K562 (cell line): Measurements from ENCODE around the gene LRGUK. TPM values are rescaled to one million over a fixed set of nuclear protein-coding genes. Genes with fewer than 3 reads are reported as not detected.

Experiments
- ATAC-seq: fragments of 200-7000 bp; cut with Tn5 transposase; 3 replicates; pipeline ENCODE4 v1.9.1; 2020; ENCODE audit warnings: moderate library complexity
- BruUV-seq: library from RNA; stranded (reverse); fragments of 400-500 nt; replicated peaks from 2 replicates; lab custom pipeline; 2021; lab: Mats Ljungman, UMichigan
- CTCF ChIA-PET: fragments of 300-600 bp; formaldehyde crosslinking; extraction: SDS; loops from one replicate; lab custom pipeline; 2021; ENCODE audit warnings: low intra/inter-chr PET ratio; lab: Yijun Ruan, JAX
- POLR2A ChIA-PET: fragments of 300-600, 350-650 bp; sonication (Branson Sonifier 250); formaldehyde crosslinking; extraction: SDS; loops from one replicate; lab custom pipeline; 2021; ENCODE audit warnings: antibody characterized with exemption, inconsistent platforms; lab: Yijun Ruan, JAX
- DNase-seq, 4 experiments: peaks; one replicate each; pipeline versions ENCODE4 v3.0.0 to v3.0.0-alpha.2; 2011 to 2018; ENCODE audit warnings: low spot score in 3 of 4, mixed read lengths in 3 of 4; ENCODE audit errors: extremely low read depth in 1 of 4
- FAIRE-seq: peaks from 2 replicates; lab custom pipeline; 2011; peaks lifted over from hg19 to GRCh38; lab: Jason Lieb, UNC
- H2AFZ ChIP-seq: 2 replicates; pipeline ENCODE4 v1.6.0; 2011; ENCODE audit warnings: low read depth, low read length, control low read depth, inconsistent platforms
- H3K27ac ChIP-seq: fragments of 200-600 bp; 3 replicates; pipeline ENCODE4 v1.8.0; 2011; ENCODE audit warnings: low read depth, mild to moderate bottlenecking, control low read depth, inconsistent platforms, low read length, moderate library complexity, mixed read lengths; ENCODE audit errors: extremely low read depth
- H3K27me3 ChIP-seq, 2 experiments: fragments of 300-600 bp in 1 of 2; 2 replicates in 1 of 2; 3 replicates in 1 of 2; pipeline versions ENCODE4 v1.6.0 to v1.8.0; 2011; ENCODE audit warnings: inconsistent platforms in 2 of 2, low read length in 2 of 2, mild to moderate bottlenecking in 1 of 2, mixed read lengths in 1 of 2, moderate library complexity in 1 of 2; ENCODE audit not compliant: control insufficient read depth in 2 of 2, insufficient read depth in 2 of 2
- H3K36me3 ChIP-seq: fragments of 300-600 bp; 3 replicates; pipeline ENCODE4 v1.8.0; 2011; ENCODE audit warnings: mild to moderate bottlenecking, low read length, inconsistent platforms; ENCODE audit not compliant: control insufficient read depth, insufficient read depth
- H3K4me1 ChIP-seq, 2 experiments: fragments of 200-600 bp in 1 of 2; replicated peaks in 1 of 2; 2 replicates in 1 of 2; 3 replicates in 1 of 2; pipeline versions ENCODE4 v1.5.1 to v1.8.0; 2011; ENCODE audit warnings: inconsistent platforms in 2 of 2, low read length in 2 of 2, mild to moderate bottlenecking in 1 of 2, mixed read lengths in 1 of 2, moderate library complexity in 1 of 2; ENCODE audit not compliant: control insufficient read depth in 2 of 2, insufficient read depth in 2 of 2
- H3K4me2 ChIP-seq: 2 replicates; pipeline ENCODE4 v1.6.1; 2011; ENCODE audit warnings: low read length, control low read depth, inconsistent platforms, mixed read lengths; ENCODE audit not compliant: insufficient read depth
- H3K4me3 ChIP-seq: fragments of 200-600 bp; sonication (generic), shearing (Covaris generic); 2 replicates; pipeline ENCODE4 v1.5.1; 2016; ENCODE audit warnings: control low read depth, inconsistent platforms
- H3K79me2 ChIP-seq: fragments of 200-600 bp; 3 replicates; pipeline ENCODE4 v1.8.0; 2011; ENCODE audit warnings: low read length, inconsistent platforms; ENCODE audit not compliant: control insufficient read depth, insufficient read depth
- H3K9ac ChIP-seq, 2 experiments: 2 replicates each; pipeline versions ENCODE4 v1.6.0 to v1.6.1; 2011; ENCODE audit warnings: low read depth in 2 of 2, low read length in 2 of 2, control low read depth in 1 of 2, inconsistent platforms in 1 of 2, mild to moderate bottlenecking in 1 of 2, mixed read lengths in 1 of 2; ENCODE audit not compliant: insufficient read depth in 1 of 2
- H3K9me1 ChIP-seq: one replicate; pipeline ENCODE4 v1.6.0; 2011; ENCODE audit warnings: inconsistent platforms, mild to moderate bottlenecking, low read length, moderate library complexity; ENCODE audit not compliant: control insufficient read depth, insufficient read depth
- H3K9me3 ChIP-seq: replicated peaks from 2 replicates; pipeline ENCODE4 v1.5.1; 2011; ENCODE audit warnings: low read depth, low read length, inconsistent platforms; ENCODE audit not compliant: control insufficient read depth, insufficient read depth
- H4K20me1 ChIP-seq: replicated peaks from 2 replicates; pipeline ENCODE4 v1.6.1; 2011; ENCODE audit warnings: low read length, inconsistent platforms, mixed read lengths; ENCODE audit not compliant: control insufficient read depth, insufficient read depth
- DMBX1 ChIP-seq: fragments of 250-450 bp; sonication (Bioruptor Pico); IDR thresholded peaks from 2 replicates; pipeline ENCODE4 v1.8.0; 2022; ENCODE audit warnings: inconsistent platforms, mild to moderate bottlenecking, moderate library complexity, borderline replicate concordance
- FOXM1 ChIP-seq, 2 experiments: fragments of 450-650 bp in 1 of 2; sonication (generic) in 1 of 2; formaldehyde crosslinking in 1 of 2; IDR thresholded peaks; 2 replicates each; pipeline versions ENCODE4 v1.6.1 to v1.9.0; 2017 to 2022; ENCODE audit warnings: low read depth in 2 of 2, mild to moderate bottlenecking in 2 of 2, missing genetic modification reagents in 1 of 2, moderate library complexity in 1 of 2
- GABPB1 ChIP-seq: sonication (generic); formaldehyde crosslinking; IDR thresholded peaks from 2 replicates; pipeline ENCODE4 v1.8.0; 2022; ENCODE audit warnings: mild to moderate bottlenecking, missing genetic modification reagents
- HNRNPL ChIP-seq: fragments of 200-400 bp; formaldehyde crosslinking; IDR thresholded peaks from 2 replicates; pipeline ENCODE4 v1.6.1; 2017; ENCODE audit warnings: low read depth, mild to moderate bottlenecking, low read length
- KDM1A ChIP-seq, 2 experiments: fragments of 450-650 bp; IDR thresholded peaks; 2 replicates each; pipeline ENCODE4 v1.6.1; 2016; ENCODE audit warnings: mild to moderate bottlenecking in 2 of 2
- SMARCC2 ChIP-seq: fragments of 450-650 bp; IDR thresholded peaks from 2 replicates; pipeline ENCODE4 v1.6.1; 2017; ENCODE audit warnings: antibody characterized with exemption, moderate library complexity, mild to moderate bottlenecking, low read depth
- ZNF23 ChIP-seq: fragments of 250-450 bp; sonication (Bioruptor Pico); IDR thresholded peaks from 2 replicates; pipeline ENCODE4 v1.4.0; 2020; ENCODE audit warnings: mild to moderate bottlenecking
- ZNF445 ChIP-seq: fragments of 250-450 bp; sonication (Bioruptor Pico); IDR thresholded peaks from 2 replicates; pipeline ENCODE4 v1.4.0; 2020; ENCODE audit warnings: low read depth, mild to moderate bottlenecking, moderate library complexity
- WGBS: fragments of 100-300 bp; shearing (Covaris generic); methylation state at CpG from one replicate; pipeline ENCODE4 v1.1.6; 2016; ENCODE audit warnings: low coverage, mixed read lengths; ENCODE audit not compliant: insufficient coverage; ENCODE audit errors: missing lambda C conversion rate; 5-methylcytosine and 5-hydroxymethylcytosine counted together
- in situ Hi-C: fragments of 300-500 bp; cut with MboI; formaldehyde crosslinking; loops from 4 replicates; pipeline ENCODE4 v1.15.0; 2018; ENCODE audit warnings: inconsistent platforms, mixed read lengths
- intact Hi-C: fragments of 100-400 bp; cut with micrococcal nuclease; formaldehyde crosslinking; loops from 2 replicates; pipeline ENCODE4 v1.14.2; 2022
- polyA plus RNA-seq, 8 experiments: library from polyadenylated mRNA; depleted of rRNA in 4 of 8; stranded (reverse) in 5 of 8; unstranded in 3 of 8; fragments of >200 nt; fragmentation: Nextera tagmentation in 2 of 8; fragmentation: Illumina TruSeq in 1 of 8; extraction: Ambion mirVana in 2 of 8; extraction: Trizol in 1 of 8; gene quantifications; 2 replicates each; pipeline versions ENCODE4 v1.2.1 to v1.2.3, GENCODE V29; 2011 to 2014; ENCODE audit warnings: inconsistent platforms in 1 of 8, missing spikeins in 1 of 8
- total RNA-seq, 7 experiments: library from RNA; depleted of rRNA in 6 of 7; stranded (reverse); fragments of >200 nt in 6 of 7; fragmentation: Illumina TruSeq in 2 of 7; extraction: Trizol in 2 of 7; gene quantifications; 2 replicates each; pipeline versions ENCODE4 v1.2.1 to v1.2.3, GENCODE V29; 2011 to 2021; ENCODE audit warnings: low replicate concordance in 1 of 7
- TF ChIP-seq, protein P1 (sequence below): fragments of 450-650 bp; IDR thresholded peaks from 2 replicates; pipeline ENCODE4 v1.6.1; 2016; ENCODE audit warnings: low read depth

LRGUK gene
- total and polyA plus RNA-seq, 9 of the 15 experiments (the other 6 are each of a cell fraction or from before 2014, with no cell fraction given): 0.04 to 0.33 (median 0.18) TPM

GRCh38 chr7:134284011-134284410 lies 156.9 kb downstream of the LRGUK start (continued):
- TF ChIP-seq HNRNPL (no peak), GABPB1 (no peak), DMBX1 (no peak), SMARCC2 (no peak)

DNA sequence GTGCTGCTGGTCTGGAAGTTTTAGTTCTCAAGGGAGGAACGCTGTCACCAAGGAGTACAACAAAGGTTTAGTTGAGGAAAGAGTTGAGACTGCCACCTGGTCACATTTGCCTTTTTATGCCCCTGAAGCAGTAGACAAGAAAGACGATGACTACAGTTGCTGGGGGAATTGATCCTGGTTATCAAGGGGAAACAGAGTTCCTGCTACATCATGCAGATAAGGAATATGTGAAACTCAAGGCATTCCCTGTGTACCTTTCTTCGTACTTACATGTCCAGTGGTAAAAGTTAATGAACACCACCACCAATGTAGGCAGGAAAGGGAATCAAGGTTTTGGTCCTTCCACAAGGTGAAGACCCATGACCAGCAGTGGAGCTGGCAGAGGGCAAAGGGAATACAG lies 157.8 kb downstream of the LRGUK start:
- Histone ChIP-seq H3K9me1 (no peaks in the 10 kb centered on the region), H4K20me1 (no peaks in the 10 kb centered on the region), H3K4me3 (no peak overlapping the region), H3K27ac (no peak overlapping the region), H3K27me3 (no peaks in the 10 kb centered on the region; a peak in 1 of 5 replicates), H2AFZ (peak overlapping the region; percentile 29), H3K79me2 (no peaks in the 10 kb centered on the region), H3K9me3 (no peaks in the 10 kb centered on the region), H3K4me1 (peaks cover 0 to 15% of the 10 kb centered on the region in 2 experiments; a peak in 2 of 5 replicates), H3K4me2 (peak overlapping the region; percentile 56), H3K36me3 (no peaks in the 10 kb centered on the region), H3K9ac (no peak overlapping the region)
- POLR2A ChIA-PET: interaction anchor here (1.0 kb wide), 1 partner anchor 9 kb away, joined by 3 read pairs; no protein-coding TSS in a partner anchor
- ATAC-seq (peak; percentile 39; the same call in 2 of the 3 replicates), DNase-seq (peak in 2 of 4 experiments; percentile 18 to 53), FAIRE-seq (no peak)
- intact Hi-C loops: no loop called here
- 8% methylated on average over 3 of the region's 3 CpGs for WGBS
- BruUV-seq: no TSS peak
- in situ Hi-C loops: no loop called here
- CTCF ChIA-PET: no interaction called here
- TF ChIP-seq FOXM1 (IDR thresholded peaks at IDR 0.05; ENCODE audit: low read depth): no peak
- no peak for TF ChIP-seq FOXM1 (CRISPR knock-in tag; IDR thresholded peaks at IDR 0.05; ENCODE audit: low read depth)
- TF ChIP-seq ZNF445: no peak
- no peak for TF ChIP-seq ZNF23 (CRISPR knock-in tag)
- TF ChIP-seq, protein P1, sequence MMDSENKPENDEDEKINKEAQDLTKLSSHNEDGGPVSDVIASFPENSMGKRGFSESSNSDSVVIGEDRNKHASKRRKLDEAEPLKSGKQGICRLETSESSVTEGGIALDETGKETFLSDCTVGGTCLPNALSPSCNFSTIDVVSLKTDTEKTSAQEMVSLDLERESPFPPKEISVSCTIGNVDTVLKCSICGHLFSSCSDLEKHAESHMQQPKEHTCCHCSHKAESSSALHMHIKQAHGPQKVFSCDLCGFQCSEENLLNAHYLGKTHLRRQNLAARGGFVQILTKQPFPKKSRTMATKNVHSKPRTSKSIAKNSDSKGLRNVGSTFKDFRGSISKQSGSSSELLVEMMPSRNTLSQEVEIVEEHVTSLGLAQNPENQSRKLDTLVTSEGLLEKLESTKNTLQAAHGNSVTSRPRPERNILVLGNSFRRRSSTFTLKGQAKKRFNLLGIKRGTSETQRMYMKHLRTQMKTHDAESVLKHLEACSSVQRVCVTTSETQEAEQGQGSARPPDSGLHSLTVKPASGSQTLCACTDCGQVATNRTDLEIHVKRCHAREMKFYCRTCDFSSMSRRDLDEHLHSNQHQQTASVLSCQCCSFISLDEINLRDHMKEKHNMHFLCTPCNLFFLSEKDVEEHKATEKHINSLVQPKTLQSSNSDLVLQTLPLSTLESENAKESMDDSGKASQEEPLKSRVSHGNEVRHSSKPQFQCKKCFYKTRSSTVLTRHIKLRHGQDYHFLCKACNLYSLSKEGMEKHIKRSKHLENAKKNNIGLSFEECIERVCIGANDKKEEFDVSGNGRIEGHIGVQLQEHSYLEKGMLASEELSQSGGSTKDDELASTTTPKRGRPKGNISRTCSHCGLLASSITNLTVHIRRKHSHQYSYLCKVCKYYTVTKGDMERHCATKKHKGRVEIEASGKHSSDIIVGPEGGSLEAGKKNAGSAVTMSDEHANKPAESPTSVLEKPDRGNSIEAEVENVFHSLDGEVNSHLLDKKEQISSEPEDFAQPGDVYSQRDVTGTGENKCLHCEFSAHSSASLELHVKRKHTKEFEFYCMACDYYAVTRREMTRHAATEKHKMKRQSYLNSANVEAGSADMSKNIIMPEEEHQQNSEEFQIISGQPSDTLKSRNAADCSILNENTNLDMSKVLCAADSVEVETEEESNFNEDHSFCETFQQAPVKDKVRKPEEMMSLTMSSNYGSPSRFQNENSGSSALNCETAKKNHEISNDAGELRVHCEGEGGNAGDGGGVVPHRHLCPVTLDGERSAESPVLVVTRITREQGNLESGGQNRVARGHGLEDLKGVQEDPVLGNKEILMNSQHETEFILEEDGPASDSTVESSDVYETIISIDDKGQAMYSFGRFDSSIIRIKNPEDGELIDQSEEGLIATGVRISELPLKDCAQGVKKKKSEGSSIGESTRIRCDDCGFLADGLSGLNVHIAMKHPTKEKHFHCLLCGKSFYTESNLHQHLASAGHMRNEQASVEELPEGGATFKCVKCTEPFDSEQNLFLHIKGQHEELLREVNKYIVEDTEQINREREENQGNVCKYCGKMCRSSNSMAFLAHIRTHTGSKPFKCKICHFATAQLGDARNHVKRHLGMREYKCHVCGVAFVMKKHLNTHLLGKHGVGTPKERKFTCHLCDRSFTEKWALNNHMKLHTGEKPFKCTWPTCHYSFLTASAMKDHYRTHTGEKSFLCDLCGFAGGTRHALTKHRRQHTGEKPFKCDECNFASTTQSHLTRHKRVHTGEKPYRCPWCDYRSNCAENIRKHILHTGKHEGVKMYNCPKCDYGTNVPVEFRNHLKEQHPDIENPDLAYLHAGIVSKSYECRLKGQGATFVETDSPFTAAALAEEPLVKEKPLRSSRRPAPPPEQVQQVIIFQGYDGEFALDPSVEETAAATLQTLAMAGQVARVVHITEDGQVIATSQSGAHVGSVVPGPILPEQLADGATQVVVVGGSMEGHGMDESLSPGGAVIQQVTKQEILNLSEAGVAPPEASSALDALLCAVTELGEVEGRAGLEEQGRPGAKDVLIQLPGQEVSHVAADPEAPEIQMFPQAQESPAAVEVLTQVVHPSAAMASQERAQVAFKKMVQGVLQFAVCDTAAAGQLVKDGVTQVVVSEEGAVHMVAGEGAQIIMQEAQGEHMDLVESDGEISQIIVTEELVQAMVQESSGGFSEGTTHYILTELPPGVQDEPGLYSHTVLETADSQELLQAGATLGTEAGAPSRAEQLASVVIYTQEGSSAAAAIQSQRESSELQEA: no peak
- TF ChIP-seq KDM1A (IDR thresholded peaks at IDR 0.05): no peak
